ENCODE data around the gene SMYD3.

DNA sequence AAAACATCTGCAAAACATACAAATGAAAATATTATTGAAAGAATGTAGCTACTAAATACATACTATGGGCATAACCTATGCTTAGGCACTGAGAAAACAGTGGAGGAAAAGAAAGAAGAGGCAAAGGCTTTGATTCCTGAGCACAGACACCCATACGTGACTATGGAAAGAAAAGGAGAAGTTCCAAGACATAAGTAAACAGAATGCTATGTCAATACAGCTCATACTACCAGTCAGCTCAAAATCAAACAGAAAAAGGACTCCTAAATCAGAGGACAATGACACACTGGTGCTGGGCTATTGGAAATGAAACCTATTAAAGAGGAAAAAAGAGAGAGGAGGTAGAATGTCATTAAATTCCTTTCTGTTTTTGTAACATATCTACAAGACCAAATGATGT, 225.4 kb downstream of the SMYD3 start:
- TF ChIP-seq, protein P1, sequence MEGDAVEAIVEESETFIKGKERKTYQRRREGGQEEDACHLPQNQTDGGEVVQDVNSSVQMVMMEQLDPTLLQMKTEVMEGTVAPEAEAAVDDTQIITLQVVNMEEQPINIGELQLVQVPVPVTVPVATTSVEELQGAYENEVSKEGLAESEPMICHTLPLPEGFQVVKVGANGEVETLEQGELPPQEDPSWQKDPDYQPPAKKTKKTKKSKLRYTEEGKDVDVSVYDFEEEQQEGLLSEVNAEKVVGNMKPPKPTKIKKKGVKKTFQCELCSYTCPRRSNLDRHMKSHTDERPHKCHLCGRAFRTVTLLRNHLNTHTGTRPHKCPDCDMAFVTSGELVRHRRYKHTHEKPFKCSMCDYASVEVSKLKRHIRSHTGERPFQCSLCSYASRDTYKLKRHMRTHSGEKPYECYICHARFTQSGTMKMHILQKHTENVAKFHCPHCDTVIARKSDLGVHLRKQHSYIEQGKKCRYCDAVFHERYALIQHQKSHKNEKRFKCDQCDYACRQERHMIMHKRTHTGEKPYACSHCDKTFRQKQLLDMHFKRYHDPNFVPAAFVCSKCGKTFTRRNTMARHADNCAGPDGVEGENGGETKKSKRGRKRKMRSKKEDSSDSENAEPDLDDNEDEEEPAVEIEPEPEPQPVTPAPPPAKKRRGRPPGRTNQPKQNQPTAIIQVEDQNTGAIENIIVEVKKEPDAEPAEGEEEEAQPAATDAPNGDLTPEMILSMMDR (IDR thresholded peaks at IDR 0.05), result no peak
- no peak for TF ChIP-seq POLR2A (IDR thresholded peaks at IDR 0.05)
